Spinal cord (tissue), 10 donors: ENCODE data around the gene KISS1. TPM values are rescaled to one million over a fixed set of nuclear protein-coding genes. Genes with fewer than 3 reads are reported as not detected.
A peak's percentile ranks its signal among the peaks of the same experiment; 100 is the strongest.
"Not testable (repeated sequence)": the region's sequence is repeated elsewhere in the genome, so short reads cannot be mapped to it uniquely, and the experiment has no call there.

Experiments
- DNase-seq, 6 donors: peaks; one replicate each; pipeline versions ENCODE4 v3.0.0 to v3.0.0-alpha.2; 2013 to 2015; ENCODE audit warnings: low spot score in 6 of 6, low read depth in 4 of 6
- H3K27ac ChIP-seq: one replicate; pipeline ENCODE4 v1.5.1; 2013; ENCODE audit warnings: low read depth, low read length, control low read depth
- H3K27me3 ChIP-seq: one replicate; pipeline ENCODE4 v1.6.1; 2013; ENCODE audit warnings: low read length; ENCODE audit not compliant: control insufficient read depth, insufficient read depth
- H3K36me3 ChIP-seq: one replicate; pipeline ENCODE4 v1.6.1; 2013; ENCODE audit warnings: low read length; ENCODE audit not compliant: control insufficient read depth, insufficient read depth
- H3K4me1 ChIP-seq: one replicate; pipeline ENCODE4 v1.6.1; 2013; ENCODE audit warnings: low read length; ENCODE audit not compliant: control insufficient read depth, insufficient read depth
- H3K4me3 ChIP-seq: one replicate; pipeline ENCODE4 v1.5.1; 2013; ENCODE audit warnings: low read depth, low read length, control low read depth
- H3K9me3 ChIP-seq: one replicate; pipeline ENCODE4 v1.6.1; 2013; ENCODE audit warnings: low read length; ENCODE audit not compliant: control insufficient read depth, insufficient read depth
- WGBS: methylation state at CpG from one replicate; pipeline ENCODE4 v1.1.5; 2013; ENCODE audit warnings: missing lambda C conversion rate; ENCODE audit not compliant: insufficient coverage; 5-methylcytosine and 5-hydroxymethylcytosine counted together
- long read RNA-seq, 4 donors: transcript quantifications; one replicate each; lab custom pipeline, GENCODE V29; 2026
- polyA plus RNA-seq, 2 donors: library from polyadenylated mRNA; unstranded; fragments of 120-200 nt; gene quantifications; one replicate each; pipeline ENCODE4 v1.2.1, GENCODE V29; 2013; ENCODE audit not compliant: insufficient read length in 2 of 2
- total RNA-seq, 2 donors: library from RNA; depleted of rRNA in 1 of 2; stranded (reverse); fragments of 120-200 nt in 1 of 2; fragments of >200 nt in 1 of 2; gene quantifications; one replicate each; pipeline versions ENCODE4 v1.2.3 to v1.2.4, GENCODE V29; 2013 to 2014
- donor health status: healthy.

Gene KISS1, protein sequence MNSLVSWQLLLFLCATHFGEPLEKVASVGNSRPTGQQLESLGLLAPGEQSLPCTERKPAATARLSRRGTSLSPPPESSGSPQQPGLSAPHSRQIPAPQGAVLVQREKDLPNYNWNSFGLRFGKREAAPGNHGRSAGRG
- total RNA-seq (1 to 10 TPM in 1 of 2 donors, not detected in 1; 7.0 TPM), polyA plus RNA-seq (1 to 10 TPM; 1.7 to 2.1 TPM)
- long read RNA-seq, donor 1, partial matches to known transcripts, result 0 of 1 reads
- long read RNA-seq, donor 1, other reads (novel, unspliced or antisense), result 0 of 1 reads
- long read RNA-seq, donor 2, partial matches to known transcripts, result 0 of 1 reads
- long read RNA-seq, donor 2, other reads (novel, unspliced or antisense), result 0 of 1 reads
- long read RNA-seq, donor 3, result 0 reads
- long read RNA-seq, donor 4, result 0 reads

DNA sequence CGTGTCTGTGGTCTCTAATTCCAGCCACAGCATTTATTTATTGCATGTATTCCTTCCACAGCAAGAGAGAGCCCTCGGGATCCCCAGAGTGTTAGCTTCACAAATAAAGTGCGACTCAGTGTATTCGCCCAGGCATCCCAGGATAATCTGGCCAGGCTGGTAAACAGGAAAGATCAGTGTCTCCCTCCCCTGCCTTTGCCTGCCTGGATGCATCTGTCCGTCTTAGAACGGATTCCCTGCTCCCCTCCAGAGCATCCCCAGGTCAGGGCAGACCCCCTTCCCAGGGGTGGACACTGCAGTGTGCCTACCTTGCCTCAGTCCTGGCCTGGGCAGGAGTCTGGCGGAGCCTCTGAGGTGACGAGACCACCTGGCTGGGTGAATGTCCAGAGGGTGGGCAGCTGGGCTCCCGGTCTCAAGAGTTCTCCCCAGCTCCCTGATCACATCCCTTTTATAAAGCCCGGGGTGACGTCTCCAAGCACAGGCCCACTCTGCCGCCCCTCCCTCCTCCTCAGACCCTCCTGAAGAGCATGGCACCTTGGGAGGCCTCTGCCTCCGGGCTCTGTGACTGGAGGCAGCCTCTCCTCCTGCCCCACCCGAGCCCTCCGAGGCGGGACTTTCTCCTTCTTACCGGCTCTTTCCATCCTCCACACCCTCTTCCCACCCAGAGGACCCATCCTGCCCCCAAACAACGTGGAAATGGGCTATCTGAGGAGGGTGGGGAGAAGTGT is at the start of gene KISS1:
Gene KISS1, minus strand, starts transcription at position 424 of the 728 bp plus-strand sequence. CDS start 3,615 bp downstream, outside the sequence.
- H3K9me3 ChIP-seq, result no peaks in the 10 kb centered on the region
- peak in 1 of 6 donors; percentile 41 for DNase-seq
- H3K4me3 ChIP-seq, result no peak within 1 kb of the TSS
- H3K27ac ChIP-seq, result no peak within 1 kb of the TSS
- H3K27me3 ChIP-seq, result peaks cover 6% of the 10 kb centered on the region
- peaks cover 46% of the 10 kb centered on the region for H3K4me1 ChIP-seq
- H3K36me3 ChIP-seq, result no peaks in the 10 kb centered on the region
- WGBS, result 58% methylated on average over 12 of the region's 18 CpGs

DNA sequence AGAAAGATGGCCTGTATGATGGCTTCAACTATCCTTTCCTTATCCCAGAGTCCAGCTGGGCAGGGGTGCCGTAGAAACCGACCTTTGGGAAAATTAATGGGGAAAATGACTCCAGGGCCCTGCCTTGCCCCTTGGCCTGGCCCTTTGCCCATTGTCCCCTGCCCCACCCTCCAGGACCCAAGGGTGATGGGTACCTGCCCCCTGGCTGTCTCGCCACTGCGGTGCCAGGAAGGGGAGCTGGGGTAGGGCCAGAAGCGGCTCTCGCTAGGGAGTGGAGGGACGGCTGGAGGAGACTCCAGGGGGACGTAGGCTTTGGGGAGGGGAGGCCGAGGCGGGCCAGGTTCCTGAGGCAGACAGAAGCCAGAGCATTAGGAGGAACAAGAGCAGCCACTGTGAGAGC is 46.6 kb upstream of the KISS1 start:
- DNase-seq, result no peak
- Histone ChIP-seq H3K27ac (no peak overlapping the region), H3K36me3 (peaks cover 51% of the 10 kb centered on the region), H3K9me3 (no peaks in the 10 kb centered on the region), H3K27me3 (no peaks in the 10 kb centered on the region), H3K4me3 (no peak overlapping the region), H3K4me1 (no peaks in the 10 kb centered on the region)
- 92% methylated on average over 7 of the region's 10 CpGs for WGBS

DNA sequence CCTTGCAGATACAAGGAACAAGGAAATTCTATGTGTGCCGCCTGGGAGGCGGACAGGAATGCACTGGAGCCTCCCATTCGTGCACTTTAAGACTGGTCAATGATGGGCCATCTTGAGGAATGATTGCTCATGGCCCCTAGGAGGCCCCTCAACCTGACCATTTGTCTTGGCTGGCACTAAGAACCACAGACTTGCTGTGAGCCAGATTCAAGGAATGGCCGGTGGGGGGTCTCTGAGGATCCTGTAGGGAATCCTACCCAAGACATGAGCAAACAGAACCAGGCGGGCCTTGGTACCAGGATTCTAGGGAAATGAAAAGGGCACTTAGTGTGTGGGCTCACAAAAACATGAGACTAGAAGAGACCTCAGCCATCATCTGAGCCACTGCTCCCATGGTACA is 45.6 kb upstream of the KISS1 start:
- Histone ChIP-seq H3K4me1 (no peaks in the 10 kb centered on the region), H3K9me3 (no peaks in the 10 kb centered on the region), H3K4me3 (no peak overlapping the region), H3K36me3 (peaks cover 42% of the 10 kb centered on the region), H3K27me3 (no peaks in the 10 kb centered on the region), H3K27ac (no peak overlapping the region)
- DNase-seq, result no peak
- WGBS, result 92% methylated on average over 4 of the region's 5 CpGs

DNA sequence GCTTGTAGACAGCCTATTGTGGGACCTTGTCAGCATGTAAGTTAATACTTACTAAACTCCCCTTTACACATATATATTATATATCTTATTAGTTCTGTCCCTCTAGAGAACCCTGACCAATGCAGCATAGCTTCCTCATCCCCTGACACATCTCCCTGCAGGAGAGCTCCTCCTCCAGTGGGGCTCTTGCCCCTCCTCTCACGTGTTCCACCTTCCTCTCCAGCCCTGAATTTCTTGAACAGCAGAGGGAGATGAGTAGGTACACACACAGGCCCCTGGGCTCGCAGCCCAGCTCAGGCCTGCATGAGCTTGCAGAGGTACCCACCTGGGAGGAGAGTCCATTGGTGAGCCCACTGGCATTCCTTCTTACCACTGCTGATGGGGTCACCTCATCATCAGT is 44.8 kb upstream of the KISS1 start:
- Histone ChIP-seq H3K9me3 (peaks cover 2% of the 10 kb centered on the region), H3K27me3 (no peaks in the 10 kb centered on the region), H3K4me1 (no peaks in the 10 kb centered on the region), H3K36me3 (peaks cover 36% of the 10 kb centered on the region), H3K27ac (no peak overlapping the region), H3K4me3 (no peak overlapping the region)
- DNase-seq, result no peak
- WGBS, result 82% methylated on average over 2 of the region's 2 CpGs

DNA sequence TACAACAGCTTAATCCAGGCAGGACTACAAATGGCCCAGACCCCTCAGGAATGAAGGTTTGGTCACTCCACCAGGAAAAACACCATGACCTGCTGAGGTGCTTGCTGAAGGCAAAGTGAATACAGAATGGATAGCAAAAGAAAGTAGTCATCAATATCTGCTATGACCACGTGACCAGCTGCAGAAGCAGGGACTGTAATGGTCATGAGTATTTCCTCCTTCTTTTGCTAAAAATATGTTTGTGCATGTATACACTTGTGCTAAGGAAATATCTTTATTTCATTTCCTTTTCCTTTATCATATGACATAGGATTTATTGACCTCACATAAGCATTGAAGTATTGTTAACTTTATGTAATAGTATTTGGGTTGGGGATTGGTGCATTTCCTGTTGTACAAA is 43.9 kb upstream of the KISS1 start:
- Histone ChIP-seq H3K36me3 (peaks cover 28% of the 10 kb centered on the region), H3K4me3 (no peak overlapping the region), H3K27ac (no peak overlapping the region), H3K27me3 (no peaks in the 10 kb centered on the region), H3K9me3 (peaks cover 2% of the 10 kb centered on the region), H3K4me1 (no peaks in the 10 kb centered on the region)
- no CpG with 5 or more reads among the region's 1 CpG for WGBS
- DNase-seq, result no peak

DNA sequence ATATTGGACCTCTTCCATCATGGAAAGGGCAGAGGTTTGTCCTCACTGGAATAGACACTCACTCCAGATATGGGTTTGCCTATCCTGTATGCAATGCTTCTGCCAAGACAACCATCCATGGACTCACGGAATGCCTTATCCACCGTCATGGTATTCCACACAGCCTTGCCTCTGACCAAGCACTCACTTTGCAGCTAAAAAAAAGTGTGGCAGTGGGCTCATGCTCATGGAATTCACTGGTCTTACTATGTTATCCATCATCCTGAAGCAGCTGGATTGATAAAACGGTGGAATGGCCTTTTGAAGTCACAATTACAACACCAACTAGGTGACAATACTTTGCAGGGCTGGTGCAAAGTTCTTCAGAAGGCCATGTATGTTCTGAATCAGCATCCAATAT is 43.1 kb upstream of the KISS1 start:
- not testable (repeated sequence) for DNase-seq, H3K4me3 ChIP-seq, H3K9me3 ChIP-seq, H3K4me1 ChIP-seq, H3K27me3 ChIP-seq, H3K27ac ChIP-seq
- no CpG with 5 or more reads among the region's 3 CpGs for WGBS
- H3K36me3 ChIP-seq, result peaks cover 20% of the 10 kb centered on the region

DNA sequence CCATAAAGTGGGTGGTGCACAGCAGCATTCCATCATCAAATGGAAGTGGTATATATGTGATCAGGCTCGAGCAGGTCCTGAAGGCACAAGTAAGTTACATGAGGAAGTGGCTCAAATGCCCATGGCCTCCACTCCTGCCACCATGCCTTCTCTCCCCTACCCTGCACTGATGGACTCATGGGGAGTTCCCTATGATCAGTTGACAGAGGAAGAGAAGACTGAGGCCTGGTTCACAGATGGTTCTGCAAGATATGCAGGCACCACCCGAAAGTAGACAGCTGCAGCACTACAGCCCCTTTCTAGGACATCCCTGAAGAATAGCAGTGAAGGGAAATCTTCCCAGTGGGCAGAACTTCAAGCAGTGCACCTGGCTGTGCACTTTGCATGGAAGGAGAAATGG is 42.2 kb upstream of the KISS1 start:
- not testable (repeated sequence) for DNase-seq, H3K27me3 ChIP-seq, H3K9me3 ChIP-seq, H3K4me3 ChIP-seq, H3K4me1 ChIP-seq, H3K27ac ChIP-seq
- 100% methylated on average over 1 of the region's 2 CpGs for WGBS
- peaks cover 21% of the 10 kb centered on the region for H3K36me3 ChIP-seq

DNA sequence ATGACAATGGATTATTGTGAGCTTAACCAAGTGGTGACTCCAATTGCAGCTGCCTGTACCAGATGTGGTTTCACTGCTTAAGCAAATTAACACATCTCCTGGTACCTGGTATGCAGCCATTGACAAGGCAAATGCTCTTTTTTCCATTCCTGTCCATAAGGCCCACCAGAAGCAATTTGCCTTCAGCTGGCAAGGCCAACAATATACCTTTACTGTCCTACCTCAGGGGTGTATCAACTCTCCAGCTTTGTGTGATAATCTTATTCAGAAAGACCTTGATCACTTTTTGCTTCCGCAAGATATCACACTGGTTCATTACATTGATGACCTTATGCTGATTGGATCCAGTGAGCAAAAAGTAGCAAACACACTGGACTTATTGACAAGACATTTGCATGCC is 41.2 kb upstream of the KISS1 start:
- H3K4me3 ChIP-seq, H3K27me3 ChIP-seq, H3K4me1 ChIP-seq, DNase-seq, H3K27ac ChIP-seq, H3K9me3 ChIP-seq: not testable (repeated sequence)
- no CpG with 5 or more reads among the region's 1 CpG for WGBS
- peaks cover 16% of the 10 kb centered on the region for H3K36me3 ChIP-seq

DNA sequence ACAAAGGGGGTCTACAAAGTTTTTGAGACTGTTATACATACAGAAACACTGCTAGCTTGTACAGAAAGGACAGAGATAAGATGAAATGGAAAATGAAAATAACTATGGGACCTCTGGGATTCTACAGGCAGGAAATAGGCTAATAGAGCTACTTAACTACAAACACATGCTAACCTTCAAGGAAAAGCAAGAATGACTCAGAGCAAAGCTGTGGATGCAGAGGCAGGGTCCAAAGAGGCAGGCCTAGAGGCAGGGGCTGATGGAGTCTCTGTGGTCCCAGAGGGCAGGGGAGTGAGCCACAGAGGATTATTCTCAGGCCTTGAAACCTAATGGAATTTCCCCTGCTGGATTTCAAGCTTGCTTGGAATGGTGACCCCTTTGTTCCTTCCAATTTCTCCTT is 36.2 kb upstream of the KISS1 start:
- Histone ChIP-seq H3K27me3 (no peaks in the 10 kb centered on the region), H3K4me3 (no peak overlapping the region), H3K36me3 (peaks cover 29% of the 10 kb centered on the region), H3K27ac (no peak overlapping the region), H3K9me3 (peaks cover 2% of the 10 kb centered on the region), H3K4me1 (no peaks in the 10 kb centered on the region)
- DNase-seq, result no peak

DNA sequence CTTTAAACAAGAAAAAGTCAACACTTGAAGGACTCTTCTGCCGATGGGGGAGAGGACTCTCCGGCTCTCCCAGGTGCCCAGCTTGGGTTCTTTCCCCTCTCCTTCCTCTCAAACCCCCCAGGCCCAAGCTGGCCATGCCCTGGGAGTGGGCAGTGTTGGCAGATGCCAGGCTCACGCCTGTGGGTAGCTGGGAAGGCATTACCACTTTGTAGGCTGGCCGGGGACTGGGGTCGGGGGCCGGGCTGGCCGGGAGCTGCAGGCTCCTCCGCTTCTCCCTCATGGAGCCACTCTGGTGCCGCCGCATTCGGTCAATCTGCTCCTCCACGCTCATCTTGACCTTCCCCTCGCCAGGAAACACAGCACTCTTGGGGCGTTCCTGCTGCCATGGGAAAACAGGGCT is 33.9 kb upstream of the KISS1 start:
- H3K4me3 ChIP-seq, result no peak overlapping the region
- H3K27ac ChIP-seq, result no peak overlapping the region
- H3K27me3 ChIP-seq, result no peaks in the 10 kb centered on the region
- H3K36me3 ChIP-seq, result peaks cover 41% of the 10 kb centered on the region
- H3K4me1 ChIP-seq, result no peaks in the 10 kb centered on the region
- 94% methylated on average over 14 of the region's 14 CpGs for WGBS
- no peaks in the 10 kb centered on the region for H3K9me3 ChIP-seq
- DNase-seq, result no peak
